ES-I3 (cell line): ENCODE results near the gene SAP30L.

Experiments
- H3K36me3 ChIP-seq: 2 replicates; pipeline ENCODE4 v1.6.1; 2013; ENCODE audit warnings: mild to moderate bottlenecking, low read length, control low read depth, moderate library complexity; ENCODE audit not compliant: insufficient read depth
- H3K4me1 ChIP-seq: 2 replicates; pipeline ENCODE4 v1.6.1; 2013; ENCODE audit warnings: mild to moderate bottlenecking, control low read depth, low read length; ENCODE audit not compliant: insufficient read depth
- H3K9ac ChIP-seq: 2 replicates; pipeline ENCODE4 v1.6.1; 2013; ENCODE audit warnings: low read depth, mild to moderate bottlenecking, low read length, moderate library complexity
- H3K9me3 ChIP-seq: 2 replicates; pipeline ENCODE4 v1.6.1; 2013; ENCODE audit warnings: mild to moderate bottlenecking, low read length, moderate library complexity; ENCODE audit not compliant: control insufficient read depth, insufficient read depth

SAP30L gene

GRCh38 chr5:154461531-154461930, 15.7 kb downstream of the SAP30L start:
- H3K4me1 ChIP-seq, result no peaks in the 10 kb centered on the region
- no peak overlapping the region for H3K9ac ChIP-seq
- H3K9me3 ChIP-seq, result no peaks in the 10 kb centered on the region
- 0 out of 2 replicates have a peak, but pooled peaks cover under 1% of the 10 kb centered on the region for H3K36me3 ChIP-seq

DNA sequence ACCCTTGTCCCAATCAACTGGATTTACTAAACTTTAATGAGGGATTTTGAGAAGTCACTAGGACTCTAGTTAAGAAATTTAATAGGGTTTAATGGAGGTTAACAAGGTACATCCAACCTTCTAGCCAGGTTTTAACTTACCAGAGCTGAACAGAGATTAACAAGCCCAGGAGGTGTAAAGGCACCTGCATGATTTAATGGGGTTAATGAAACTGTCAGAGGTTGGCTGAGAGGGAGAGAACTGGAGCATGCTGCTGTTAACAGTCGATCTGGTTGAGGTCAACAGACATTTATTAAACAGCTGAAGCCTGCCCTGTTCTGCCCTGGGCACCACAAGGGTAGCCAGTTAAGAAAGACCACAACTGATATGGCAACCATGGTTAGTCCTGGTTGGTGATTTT, 18.6 kb downstream of the SAP30L start:
- no peaks in the 10 kb centered on the region for H3K9me3 ChIP-seq
- H3K9ac ChIP-seq, result no peak overlapping the region
- H3K36me3 ChIP-seq, result no peaks in the 10 kb centered on the region
- H3K4me1 ChIP-seq, result peaks cover 6% of the 10 kb centered on the region; the same call in 1 of the 2 replicates

DNA sequence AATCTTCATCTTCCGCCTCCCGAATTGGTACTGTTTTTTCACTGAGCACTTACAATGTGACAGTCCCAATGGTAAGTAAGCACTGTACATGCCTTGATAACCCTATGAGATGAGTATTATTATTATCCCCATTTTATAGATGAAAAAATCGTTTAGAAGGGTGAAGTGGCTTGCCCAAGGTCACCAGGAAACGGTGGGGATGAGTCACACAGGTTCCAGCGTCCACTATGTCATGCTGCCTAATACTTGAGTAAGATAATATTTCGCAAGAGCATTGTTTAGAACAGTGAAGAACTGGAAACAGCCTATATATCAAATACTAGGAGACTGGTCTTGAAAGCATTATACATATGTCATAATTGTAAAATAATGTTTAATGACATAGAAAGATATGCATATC, 19.4 kb downstream of the SAP30L start:
- Histone ChIP-seq H3K4me1 (peaks cover 6% of the 10 kb centered on the region; the same call in 1 of the 2 replicates), H3K36me3 (no peaks in the 10 kb centered on the region), H3K9me3 (no peaks in the 10 kb centered on the region), H3K9ac (no peak overlapping the region)

DNA sequence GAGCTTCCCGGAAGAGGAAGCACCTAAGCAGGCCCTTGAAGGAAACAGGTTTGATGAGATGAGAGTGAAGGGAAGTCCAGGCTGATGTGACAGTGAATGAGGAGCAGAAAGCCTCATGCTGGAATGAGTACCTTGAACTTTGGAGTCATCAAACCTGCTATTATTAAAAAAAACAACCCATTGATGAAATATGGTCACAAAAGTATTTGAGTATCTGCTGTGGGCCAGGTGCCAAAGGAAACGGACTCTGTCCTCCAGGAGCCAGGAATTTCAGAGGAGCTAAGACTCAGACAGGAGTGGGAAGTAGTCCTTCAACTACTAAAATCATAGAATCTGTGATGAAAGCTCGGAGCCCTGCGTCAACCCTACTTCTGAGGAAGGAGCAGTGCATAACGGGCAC, 20.4 kb downstream of the SAP30L start:
- no peak overlapping the region for H3K9ac ChIP-seq
- H3K36me3 ChIP-seq, result no peaks in the 10 kb centered on the region

GRCh38 chr5:154466671-154467070, 20.9 kb downstream of the SAP30L start:
- no peaks in the 10 kb centered on the region for H3K9me3 ChIP-seq
- H3K4me1 ChIP-seq, result peaks cover 6% of the 10 kb centered on the region; the same call in 1 of the 2 replicates
- no peak overlapping the region for H3K9ac ChIP-seq
- H3K36me3 ChIP-seq, result no peaks in the 10 kb centered on the region

More for the DNA sequence above, 20.4 kb downstream of the SAP30L start:
- H3K9me3 ChIP-seq, result no peaks in the 10 kb centered on the region
- peaks cover 6% of the 10 kb centered on the region; the same call in 1 of the 2 replicates for H3K4me1 ChIP-seq

GRCh38 chr5:154467655-154468354, 22.0 kb downstream of the SAP30L start:
- Histone ChIP-seq H3K9me3 (no peaks in the 10 kb centered on the region), H3K36me3 (no peaks in the 10 kb centered on the region), H3K9ac (no peak overlapping the region), H3K4me1 (peaks cover 6% of the 10 kb centered on the region)

DNA sequence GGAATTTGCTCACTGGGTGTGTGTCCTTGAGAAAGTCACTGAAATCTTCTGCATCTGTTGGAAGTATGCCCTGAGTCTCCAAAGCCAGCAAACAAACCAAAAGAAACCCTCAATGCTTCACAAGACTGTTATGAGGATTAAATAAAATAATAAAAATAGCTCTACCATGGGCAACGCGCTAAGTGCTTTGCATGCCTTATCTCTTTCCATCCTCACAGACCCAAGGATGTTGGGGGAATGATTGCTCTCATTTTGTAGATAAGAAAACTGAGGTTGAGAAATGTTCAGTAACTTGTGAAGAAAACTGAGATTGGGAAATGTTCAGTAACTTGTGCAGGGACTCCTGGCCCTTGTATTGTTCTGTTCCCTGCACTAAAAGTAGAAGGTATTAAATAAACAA, 24.3 kb downstream of the SAP30L start:
- Histone ChIP-seq H3K9ac (no peak overlapping the region), H3K9me3 (no peaks in the 10 kb centered on the region), H3K36me3 (no peaks in the 10 kb centered on the region), H3K4me1 (peaks cover 11% of the 10 kb centered on the region)

GRCh38 chr5:154470947-154471870, 25.4 kb downstream of the SAP30L start:
- no peak overlapping the region for H3K9ac ChIP-seq
- no peaks in the 10 kb centered on the region for H3K9me3 ChIP-seq
- H3K4me1 ChIP-seq, result peaks cover 11% of the 10 kb centered on the region
- no peaks in the 10 kb centered on the region for H3K36me3 ChIP-seq

- no peaks in the 10 kb centered on the region for H3K36me3 ChIP-seq
- peak overlapping the region; percentile 24; the same call in 1 of the 2 replicates for H3K9ac ChIP-seq
- H3K4me1 ChIP-seq, result peaks cover 17% of the 10 kb centered on the region
- H3K9me3 ChIP-seq, result no peaks in the 10 kb centered on the region
These were observed 27.2 kb downstream of the SAP30L start for GRCh38 chr5:154472871-154473580.

- Histone ChIP-seq H3K4me1 (peaks cover 14% of the 10 kb centered on the region; the same call in 1 of the 2 replicates), H3K9ac (peak overlapping the region; percentile 24; the same call in 1 of the 2 replicates), H3K9me3 (no peaks in the 10 kb centered on the region), H3K36me3 (no peaks in the 10 kb centered on the region)
These were observed 27.9 kb downstream of the SAP30L start for GRCh38 chr5:154473581-154474283.

DNA sequence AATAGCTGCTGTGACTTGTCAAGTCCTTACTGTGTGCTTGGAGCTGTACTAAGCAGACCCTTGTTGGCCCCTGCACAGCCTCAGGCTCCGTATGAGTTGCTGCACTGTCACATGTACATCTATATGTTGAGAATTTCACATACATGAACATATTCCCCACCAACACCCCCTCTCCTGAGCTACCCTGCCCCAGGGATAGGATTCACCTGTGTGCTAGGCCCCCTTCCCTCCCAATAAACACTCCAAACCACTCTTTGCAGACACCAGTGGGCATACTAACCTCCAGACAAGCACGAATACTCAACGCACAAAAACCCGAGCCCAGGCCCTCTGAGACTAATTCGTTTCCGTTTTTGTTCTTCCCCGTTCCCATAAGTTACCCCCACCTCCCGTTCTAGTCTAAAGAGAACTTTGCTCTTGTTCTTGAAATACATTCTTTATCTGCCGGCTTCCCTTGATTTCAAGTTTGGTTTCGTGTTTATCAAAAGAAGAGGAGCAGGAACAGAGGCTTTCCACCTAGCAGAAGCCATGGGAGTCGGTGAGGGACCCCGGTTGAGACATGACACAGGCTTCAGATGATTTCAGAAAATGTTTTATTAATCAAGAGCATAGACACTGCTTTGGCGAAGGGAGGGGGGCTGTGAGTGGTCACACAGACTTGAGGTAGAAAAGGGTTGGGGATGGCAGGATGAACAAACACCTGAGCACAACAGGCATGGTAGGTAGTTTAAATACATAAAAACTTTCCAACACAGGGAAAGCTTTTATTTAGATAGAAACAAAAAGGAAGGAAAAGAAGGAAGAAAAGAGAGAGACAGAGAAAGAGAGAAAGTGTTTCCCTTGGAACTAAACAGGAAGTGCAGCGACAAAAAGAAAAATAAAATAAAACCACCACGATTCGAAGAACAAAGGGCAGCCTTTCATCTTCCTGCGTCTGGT, 28.9 kb downstream of the SAP30L start:
- Histone ChIP-seq H3K36me3 (no peaks in the 10 kb centered on the region), H3K9ac (no peak overlapping the region), H3K9me3 (no peaks in the 10 kb centered on the region), H3K4me1 (peaks cover 15% of the 10 kb centered on the region; the same call in 1 of the 2 replicates)

- no peaks in the 10 kb centered on the region for H3K36me3 ChIP-seq
- H3K4me1 ChIP-seq, result peaks cover 25% of the 10 kb centered on the region; the same call in 1 of the 2 replicates
- H3K9ac ChIP-seq, result peak overlapping the region; percentile 28; the same call in 1 of the 2 replicates
- no peaks in the 10 kb centered on the region for H3K9me3 ChIP-seq
These were observed 30.0 kb downstream of the SAP30L start for GRCh38 chr5:154475591-154476353.
